Endometrial microvascular endothelial cells (primary cell): ENCODE measurements around the gene POGZ. TPM values are rescaled to one million over a fixed set of nuclear protein-coding genes. Genes with fewer than 3 reads are reported as not detected.
"Not testable (repeated sequence)": the region's sequence is repeated elsewhere in the genome, so short reads cannot be mapped to it uniquely, and the experiment has no call there.

Experiments used
- in situ Hi-C: cut with HindIII; loops from 2 replicates; pipeline ENCODE4 v1.10.0; 2017; ENCODE audit warnings: low sequenced_read_pairs, low pct_unique_long_range_greater_than_20kb; ENCODE audit errors: inconsistent ontology term
- total RNA-seq: library from RNA; depleted of rRNA; stranded (reverse); fragments of >200 nt; gene quantifications from one replicate; pipeline ENCODE4 v1.2.3, GENCODE V29; 2015; ENCODE audit errors: inconsistent ontology term

Gene POGZ
- total RNA-seq, 1 donor from 2014 or later = 19.2 TPM

- in situ Hi-C loops = no loop called here
Observed at GRCh38 chr1:151393583-151393982, 65.7 kb downstream of the POGZ start.

- in situ Hi-C loops = no loop called here
Observed at GRCh38 chr1:151391079-151391563, 68.2 kb downstream of the POGZ start.

GRCh38 chr1:151390221-151391078 lies 68.8 kb downstream of the POGZ start:
- in situ Hi-C loops = not testable (repeated sequence)

GRCh38 chr1:151386002-151386401 lies 73.3 kb downstream of the POGZ start:
- in situ Hi-C loops = no loop called here

GRCh38 chr1:151384584-151384983 lies 74.7 kb downstream of the POGZ start:
- in situ Hi-C loops = no loop called here

- in situ Hi-C loops = no loop called here
Observed at GRCh38 chr1:151377150-151377884, 82.0 kb downstream of the POGZ start.

- in situ Hi-C loops = no loop called here
Observed at GRCh38 chr1:151373196-151373595, 86.1 kb downstream of the POGZ start.

- in situ Hi-C loops = no loop called here
Observed at GRCh38 chr1:151372058-151372934, 87.0 kb downstream of the POGZ start, which contains the start of gene SELENBP1. Gene SELENBP1, minus strand, starts transcription at chr1:151372705. Its CDS starts 64 bp downstream, at chr1:151372641.

- in situ Hi-C loops = no loop called here
Observed at GRCh38 chr1:151371370-151372057, 87.8 kb downstream of the POGZ start.

- in situ Hi-C loops = no loop called here
Observed at GRCh38 chr1:151370211-151370911, 88.9 kb downstream of the POGZ start.

- in situ Hi-C loops = no loop called here
Observed at GRCh38 chr1:151369621-151370048, 89.7 kb downstream of the POGZ start.

GRCh38 chr1:151369302-151369610 lies 90.0 kb downstream of the POGZ start:
- in situ Hi-C loops = no loop called here

- in situ Hi-C loops = no loop called here
Observed at GRCh38 chr1:151368393-151369301, 90.6 kb downstream of the POGZ start.

- in situ Hi-C loops = no loop called here
Observed at GRCh38 chr1:151367658-151368392, 91.5 kb downstream of the POGZ start.

- in situ Hi-C loops = no loop called here
Observed at GRCh38 chr1:151364996-151365395, 94.3 kb downstream of the POGZ start.
